RWPE2 (cell line): ENCODE results near the gene CCDC50.

Source experiments
- ATAC-seq: fragments of 200-7000 bp; cut with Tn5 transposase; 3 replicates; pipeline ENCODE4 v1.9.1; 2021; ENCODE audit warnings: low read depth
- DNase-seq: peaks from one replicate; pipeline ENCODE4 v3.0.0-alpha.2; 2020; ENCODE audit warnings: low spot score
- H3K27ac ChIP-seq: fragments of 450-650 bp; 2 replicates; pipeline ENCODE4 v1.5.1; 2017; ENCODE audit warnings: mild to moderate bottlenecking; ENCODE audit not compliant: poor library complexity, severe bottlenecking
- H3K27me3 ChIP-seq: fragments of 250-450 bp; sonication (Bioruptor Pico); 2 replicates; pipeline ENCODE4 v1.5.1; 2021; ENCODE audit warnings: mild to moderate bottlenecking, moderate library complexity; ENCODE audit not compliant: insufficient read depth, poor library complexity, severe bottlenecking
- H3K36me3 ChIP-seq: fragments of 250-450 bp; sonication (Bioruptor Pico); 2 replicates; pipeline ENCODE4 v1.5.1; 2020; ENCODE audit warnings: low read depth, mild to moderate bottlenecking, moderate library complexity
- H3K4me1 ChIP-seq: fragments of 250-450 bp; sonication (Bioruptor Pico); 2 replicates; pipeline ENCODE4 v1.5.1; 2021; ENCODE audit warnings: mild to moderate bottlenecking, moderate library complexity; ENCODE audit not compliant: insufficient read depth, poor library complexity, severe bottlenecking
- H3K4me3 ChIP-seq: fragments of 250-450 bp; sonication (Bioruptor Pico); 2 replicates; pipeline ENCODE4 v1.5.1; 2021; ENCODE audit warnings: mild to moderate bottlenecking, moderate library complexity; ENCODE audit not compliant: severe bottlenecking
- H3K9me3 ChIP-seq: fragments of 250-450 bp; sonication (Bioruptor Pico); 2 replicates; pipeline ENCODE4 v1.5.1; 2021; ENCODE audit warnings: mild to moderate bottlenecking, moderate library complexity; ENCODE audit not compliant: severe bottlenecking
- CTCF ChIP-seq: fragments of 450-650 bp; IDR thresholded peaks from one replicate; pipeline ENCODE4 v1.5.1; 2017; ENCODE audit warnings: mild to moderate bottlenecking, moderate library complexity; ENCODE audit not compliant: poor library complexity, severe bottlenecking

The CCDC50 gene

GRCh38 chr3:191401775-191402357, 72.7 kb downstream of the CCDC50 start:
- H3K36me3 ChIP-seq, result peaks cover 4% of the 10 kb centered on the region; the same call in 1 of the 2 replicates
- TF ChIP-seq CTCF, result no peak
- H3K4me1 ChIP-seq, result no peaks in the 10 kb centered on the region
- H3K27me3 ChIP-seq, result no peaks in the 10 kb centered on the region
- H3K9me3 ChIP-seq, result no peaks in the 10 kb centered on the region
- no peak overlapping the region for H3K27ac ChIP-seq
- ATAC-seq (no peak; the same call in 2 of the 3 replicates), DNase-seq (no peak)
- no peak overlapping the region for H3K4me3 ChIP-seq

- Histone ChIP-seq H3K27ac (no peak overlapping the region), H3K36me3 (no peaks in the 10 kb centered on the region), H3K4me3 (no peak overlapping the region), H3K9me3 (peaks cover 9% of the 10 kb centered on the region), H3K27me3 (no peaks in the 10 kb centered on the region), H3K4me1 (peaks cover 12% of the 10 kb centered on the region)
- ATAC-seq (no peak), DNase-seq (no peak)
- TF ChIP-seq CTCF, result no peak
These were observed 80.7 kb downstream of the CCDC50 start for GRCh38 chr3:191409791-191410359.

DNA sequence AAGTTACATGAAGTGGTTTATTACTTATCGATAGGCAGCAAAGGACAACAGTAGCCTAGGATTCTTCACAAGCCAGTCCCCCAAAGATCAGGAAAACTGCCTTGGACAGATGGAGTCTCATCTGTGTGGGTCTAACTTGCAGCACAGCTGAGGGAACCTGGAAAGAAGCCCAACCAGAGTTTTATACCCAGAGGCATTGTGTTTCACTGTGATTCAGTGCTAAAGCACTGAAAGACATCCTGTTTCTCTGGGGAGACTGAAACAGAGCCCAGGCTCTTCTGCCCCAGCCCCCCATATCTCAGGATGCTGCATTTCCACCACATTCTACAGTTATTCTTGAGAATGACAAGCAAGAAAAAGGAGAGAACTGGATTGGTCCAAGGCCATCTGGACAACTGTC, 83.6 kb downstream of the CCDC50 start:
- no peak for TF ChIP-seq CTCF
- peaks cover 12% of the 10 kb centered on the region for H3K4me1 ChIP-seq
- no peak for DNase-seq
- no peak overlapping the region for H3K4me3 ChIP-seq
- H3K9me3 ChIP-seq, result peaks cover 9% of the 10 kb centered on the region
- peak; percentile 92 for ATAC-seq
- H3K36me3 ChIP-seq, result no peaks in the 10 kb centered on the region
- no peaks in the 10 kb centered on the region for H3K27me3 ChIP-seq
- peak overlapping the region; percentile 35 for H3K27ac ChIP-seq

- no peaks in the 10 kb centered on the region for H3K36me3 ChIP-seq
- no peaks in the 10 kb centered on the region for H3K27me3 ChIP-seq
- H3K9me3 ChIP-seq, result peaks cover 7% of the 10 kb centered on the region
- TF ChIP-seq CTCF, result no peak
- H3K4me3 ChIP-seq, result no peak overlapping the region
- DNase-seq (no peak), ATAC-seq (no peak)
- no peak overlapping the region for H3K27ac ChIP-seq
- peaks cover 12% of the 10 kb centered on the region for H3K4me1 ChIP-seq
These were observed 85.1 kb downstream of the CCDC50 start for GRCh38 chr3:191414286-191414685.

DNA sequence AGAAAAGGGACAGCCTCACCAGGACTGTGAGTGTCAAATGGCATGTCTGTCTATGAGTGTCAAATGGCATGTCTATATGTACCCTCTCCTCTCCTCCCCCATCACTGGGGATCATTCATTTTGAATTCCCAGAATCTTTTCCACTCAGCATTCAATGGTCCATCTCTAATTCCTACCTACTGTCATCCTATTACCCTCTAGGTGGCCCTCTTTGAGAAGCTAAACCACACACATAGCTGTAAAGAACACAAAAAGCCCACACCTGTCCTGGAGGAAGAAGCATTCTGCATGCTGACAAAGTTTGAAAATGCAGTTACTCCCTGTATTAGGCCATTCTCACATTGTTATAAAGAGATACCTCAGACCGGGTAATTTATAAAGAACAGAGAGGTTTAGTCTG, 85.5 kb downstream of the CCDC50 start:
- Histone ChIP-seq H3K4me3 (no peak overlapping the region), H3K9me3 (peaks cover 6% of the 10 kb centered on the region), H3K36me3 (no peaks in the 10 kb centered on the region), H3K27me3 (no peaks in the 10 kb centered on the region), H3K27ac (no peak overlapping the region), H3K4me1 (peaks cover 12% of the 10 kb centered on the region)
- DNase-seq (no peak), ATAC-seq (no peak)
- no peak for TF ChIP-seq CTCF
